PC-9 (cell line): Measurements from ENCODE around the gene MORN5. TPM values are rescaled to one million over a fixed set of nuclear protein-coding genes. Genes with fewer than 3 reads are reported as not detected.

Source experiments
- BruUV-seq: library from RNA; stranded (reverse); fragments of 400-500 nt; replicated peaks from 2 replicates; lab custom pipeline; 2021; lab: Mats Ljungman, UMichigan
- CTCF ChIA-PET: fragments of 300-600 bp; sonication (Branson Sonifier 250); formaldehyde crosslinking; loops from one replicate; lab custom pipeline; 2022; ENCODE audit warnings: antibody characterized with exemption; lab: Charles Lee
- POLR2A ChIA-PET: fragments of 300-600 bp; sonication (Branson Sonifier 250); formaldehyde crosslinking; loops from one replicate; lab custom pipeline; 2022; ENCODE audit warnings: antibody characterized with exemption; ENCODE audit not compliant: unreplicated experiment; lab: Charles Lee
- DNase-seq, 2 experiments: peaks; one replicate each; pipeline versions ENCODE4 v3.0.0 to v3.0.0-alpha.2; 2015 to 2022; ENCODE audit warnings: mixed read lengths in 1 of 2
- H2AFZ ChIP-seq: fragments of 200-600 bp; sonication (generic); 2 replicates; pipeline ENCODE4 v1.8.1; 2017; ENCODE audit warnings: antibody characterized with exemption
- H3F3A ChIP-seq: fragments of 200-600 bp; sonication (generic); 2 replicates; pipeline ENCODE4 v1.8.1; 2017; ENCODE audit warnings: antibody characterized with exemption, mild to moderate bottlenecking, low read depth; ENCODE audit not compliant: insufficient read depth
- H3K27ac ChIP-seq: fragments of 200-600 bp; sonication (generic); 2 replicates; pipeline ENCODE4 v1.6.1; 2016; ENCODE audit warnings: mixed run types
- H3K27me3 ChIP-seq: fragments of 200-600 bp; sonication (generic); 2 replicates; pipeline ENCODE4 v1.6.1; 2016; ENCODE audit warnings: low read depth, mixed run types; ENCODE audit not compliant: insufficient read depth
- H3K36me3 ChIP-seq: fragments of 200-600 bp; sonication (generic); 2 replicates; pipeline ENCODE4 v1.6.1; 2016; ENCODE audit warnings: low read depth, mixed run types
- H3K4me1 ChIP-seq: fragments of 200-600 bp; sonication (generic); replicated peaks from 2 replicates; pipeline ENCODE4 v1.6.1; 2016; ENCODE audit warnings: mixed run types; ENCODE audit not compliant: insufficient read depth
- H3K4me2 ChIP-seq: fragments of 200-600 bp; sonication (generic); 2 replicates; pipeline ENCODE4 v1.6.1; 2017; ENCODE audit warnings: mixed run types
- H3K4me3 ChIP-seq: fragments of 200-600 bp; sonication (generic); 2 replicates; pipeline ENCODE4 v1.6.1; 2016; ENCODE audit warnings: mixed run types
- H3K79me2 ChIP-seq: fragments of 200-600 bp; sonication (generic); 2 replicates; pipeline ENCODE4 v1.6.1; 2017; ENCODE audit warnings: low read depth, mixed run types
- H3K9me2 ChIP-seq: fragments of 200-600 bp; sonication (generic); 2 replicates; pipeline ENCODE4 v1.8.1; 2017; ENCODE audit warnings: mild to moderate bottlenecking; ENCODE audit not compliant: insufficient read depth
- H3K9me3 ChIP-seq: fragments of 200-600 bp; sonication (generic); 2 replicates; pipeline ENCODE4 v1.8.1; 2016; ENCODE audit warnings: low read depth; ENCODE audit not compliant: insufficient read depth
- H4K20me1 ChIP-seq: fragments of 200-600 bp; sonication (generic); 2 replicates; pipeline ENCODE4 v1.8.1; 2017; ENCODE audit not compliant: insufficient read depth
- EZH2 ChIP-seq: fragments of 200-600 bp; sonication (generic); IDR thresholded peaks from 2 replicates; pipeline ENCODE4 v1.8.0; 2017; ENCODE audit warnings: antibody characterized with exemption, low read depth
- intact Hi-C: fragments of 100-400 bp; cut with micrococcal nuclease; formaldehyde crosslinking; loops from one replicate; pipeline ENCODE4 v1.10.0; 2022; ENCODE audit not compliant: unreplicated experiment
- total RNA-seq: library from RNA; stranded (reverse); gene quantifications from 2 replicates; pipeline ENCODE4 v1.2.3, GENCODE V29; 2021
- TF ChIP-seq, protein P1 (sequence below): fragments of 200-600 bp; sonication (generic); conservative IDR thresholded peaks from 2 replicates; pipeline ENCODE4 v1.6.1; 2017; ENCODE audit warnings: mixed run types, antibody characterized with exemption, mild to moderate bottlenecking, moderate library complexity

Gene MORN5
- total RNA-seq, 1 experiment from 2014 or later, result not detected

DNA sequence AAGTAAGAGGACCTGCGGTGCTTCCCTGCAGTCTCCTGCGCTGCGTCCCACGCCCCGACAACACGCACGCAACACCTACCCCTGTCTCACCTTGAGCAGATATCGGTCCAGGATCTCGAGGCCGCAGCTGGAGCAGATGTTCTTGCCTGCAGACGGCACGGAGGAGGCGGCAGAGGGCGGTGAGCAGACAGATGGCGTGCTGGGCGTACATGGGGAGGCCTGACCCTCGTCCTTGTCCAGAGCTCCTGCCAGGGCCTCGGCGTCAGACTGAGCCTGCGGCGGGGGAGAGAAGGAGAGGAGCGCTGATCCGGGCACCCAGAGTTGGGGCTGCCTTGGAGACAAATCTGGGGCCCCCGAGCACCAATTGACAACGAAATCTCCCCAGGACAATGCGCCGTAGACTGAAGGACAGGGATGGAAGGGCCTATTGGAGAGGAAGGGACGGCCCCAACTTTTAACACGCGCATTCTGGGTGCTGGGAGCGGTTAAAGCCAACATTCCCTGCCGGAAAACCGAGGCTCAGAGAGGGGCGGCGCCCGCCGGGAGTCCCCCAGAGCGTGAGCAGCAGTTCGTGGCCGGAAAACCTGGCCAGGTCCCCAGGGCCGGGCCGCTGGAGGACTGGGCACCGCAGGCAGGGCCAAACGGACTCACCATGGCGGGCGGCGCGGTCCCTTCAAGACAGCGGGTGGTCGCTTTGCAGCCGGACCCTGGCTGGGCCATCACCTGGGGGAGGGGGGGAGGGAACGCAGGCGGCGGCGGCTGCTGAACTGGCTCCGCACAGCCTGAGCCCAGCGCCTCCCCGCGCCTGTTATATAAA lies 67.3 kb downstream of the MORN5 start:
- no peak for TF ChIP-seq EZH2
- TF ChIP-seq, protein P1, sequence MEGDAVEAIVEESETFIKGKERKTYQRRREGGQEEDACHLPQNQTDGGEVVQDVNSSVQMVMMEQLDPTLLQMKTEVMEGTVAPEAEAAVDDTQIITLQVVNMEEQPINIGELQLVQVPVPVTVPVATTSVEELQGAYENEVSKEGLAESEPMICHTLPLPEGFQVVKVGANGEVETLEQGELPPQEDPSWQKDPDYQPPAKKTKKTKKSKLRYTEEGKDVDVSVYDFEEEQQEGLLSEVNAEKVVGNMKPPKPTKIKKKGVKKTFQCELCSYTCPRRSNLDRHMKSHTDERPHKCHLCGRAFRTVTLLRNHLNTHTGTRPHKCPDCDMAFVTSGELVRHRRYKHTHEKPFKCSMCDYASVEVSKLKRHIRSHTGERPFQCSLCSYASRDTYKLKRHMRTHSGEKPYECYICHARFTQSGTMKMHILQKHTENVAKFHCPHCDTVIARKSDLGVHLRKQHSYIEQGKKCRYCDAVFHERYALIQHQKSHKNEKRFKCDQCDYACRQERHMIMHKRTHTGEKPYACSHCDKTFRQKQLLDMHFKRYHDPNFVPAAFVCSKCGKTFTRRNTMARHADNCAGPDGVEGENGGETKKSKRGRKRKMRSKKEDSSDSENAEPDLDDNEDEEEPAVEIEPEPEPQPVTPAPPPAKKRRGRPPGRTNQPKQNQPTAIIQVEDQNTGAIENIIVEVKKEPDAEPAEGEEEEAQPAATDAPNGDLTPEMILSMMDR, result no peak
- Histone ChIP-seq H3K36me3 (no peaks in the 10 kb centered on the region), H3K4me3 (no peak overlapping the region), H3K27ac (no peak overlapping the region), H3K4me1 (no peaks in the 10 kb centered on the region), H3K79me2 (no peaks in the 10 kb centered on the region), H3K27me3 (peaks cover 33% of the 10 kb centered on the region), H3K4me2 (no peak overlapping the region), H3K9me3 (no peaks in the 10 kb centered on the region), H4K20me1 (no peaks in the 10 kb centered on the region), H2AFZ (no peak overlapping the region), H3K9me2 (no peaks in the 10 kb centered on the region), H3F3A (no peaks in the 10 kb centered on the region)
- POLR2A ChIA-PET, result no interaction called here
- no peak for DNase-seq
- no TSS peak for BruUV-seq
- CTCF ChIA-PET, result no interaction called here
- intact Hi-C loops, result no loop called here

DNA sequence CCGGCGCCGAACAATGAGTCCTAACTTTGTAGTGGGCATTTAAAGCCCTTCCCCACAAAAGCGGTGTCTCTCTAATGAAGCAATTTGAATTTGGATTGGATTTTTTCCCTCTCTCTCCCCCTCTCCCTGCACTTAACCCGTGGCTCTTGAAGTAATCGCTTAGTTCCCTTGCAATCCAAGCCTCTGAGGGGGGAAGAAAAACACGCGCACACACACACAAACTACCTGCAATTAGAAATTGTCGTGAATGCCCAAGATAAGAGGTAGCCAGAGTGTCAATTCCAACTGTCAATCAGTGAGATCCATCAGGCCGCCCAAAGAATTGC lies 67.8 kb downstream of the MORN5 start:
- intact Hi-C loops, result no loop called here
- H3K4me2 ChIP-seq, result no peak overlapping the region
- H3K27ac ChIP-seq, result no peak overlapping the region

GRCh38 chr9:122228191-122228567 lies 68.5 kb downstream of the MORN5 start:
- no peak overlapping the region for H2AFZ ChIP-seq
- H3K79me2 ChIP-seq, result no peaks in the 10 kb centered on the region
- no peaks in the 10 kb centered on the region for H4K20me1 ChIP-seq
- H3K36me3 ChIP-seq, result no peaks in the 10 kb centered on the region
- ChIA-PET CTCF (no interaction called here), POLR2A (no interaction called here)
- intact Hi-C loops, result no loop called here
- H3K9me2 ChIP-seq, result no peaks in the 10 kb centered on the region
- H3K4me3 ChIP-seq, result no peak overlapping the region
- peaks cover 38% of the 10 kb centered on the region for H3K27me3 ChIP-seq
- H3K4me1 ChIP-seq, result no peaks in the 10 kb centered on the region
- no peaks in the 10 kb centered on the region for H3K9me3 ChIP-seq
- no peak for DNase-seq
- H3K27ac ChIP-seq, result no peak overlapping the region
- BruUV-seq, result no TSS peak
- no peaks in the 10 kb centered on the region for H3F3A ChIP-seq
- no peak overlapping the region for H3K4me2 ChIP-seq
- TF ChIP-seq, protein P1, result no peak
- no peak for TF ChIP-seq EZH2

More for the DNA sequence above, 67.8 kb downstream of the MORN5 start:
- CTCF ChIA-PET, result no interaction called here
- DNase-seq, result no peak
- Histone ChIP-seq H3K4me3 (no peak overlapping the region), H3K9me2 (no peaks in the 10 kb centered on the region), H3K27me3 (peaks cover 38% of the 10 kb centered on the region), H3F3A (no peaks in the 10 kb centered on the region), H3K9me3 (no peaks in the 10 kb centered on the region), H3K79me2 (no peaks in the 10 kb centered on the region), H2AFZ (no peak overlapping the region), H3K36me3 (no peaks in the 10 kb centered on the region), H3K4me1 (no peaks in the 10 kb centered on the region), H4K20me1 (no peaks in the 10 kb centered on the region)
- BruUV-seq, result no TSS peak
- POLR2A ChIA-PET, result no interaction called here
- TF ChIP-seq, protein P1, result no peak
- no peak for TF ChIP-seq EZH2
